ENCODE results near the gene GPR156. TPM values are rescaled to one million over a fixed set of nuclear protein-coding genes. Genes with fewer than 3 reads are reported as not detected.

GPR156 gene
- total and polyA plus RNA-seq, 10 of the 15 experiments (the other 5 are each of a cell fraction or from before 2014, with no cell fraction given) = 0.08 to 0.15 (median 0.11) TPM; not detected in 6

GRCh38 chr3:120161902-120162301, 123.1 kb downstream of the GPR156 start:
- RAD21 ChIA-PET (ENCODE audit: unreplicated experiment) = no interaction called here
- POLR2A ChIA-PET = no interaction called here
- in situ Hi-C loops (cut with MboI) = no loop called here
- no peaks in the 10 kb centered on the region for H3K36me3 ChIP-seq (ENCODE audit: control insufficient read depth in 2 of 2, insufficient read depth in 2 of 2, low read length in 1 of 2)
- WGBS (ENCODE audit: insufficient coverage, insufficient replicate concordance, low lambda C conversion rate, missing lambda C conversion rate) = 73% methylated on average over 3 of the region's 3 CpGs
- H3K27me3 ChIP-seq (replicated peaks in 1 of 2; ENCODE audit: control insufficient read depth in 2 of 2, insufficient read depth in 2 of 2, low read length in 1 of 2) = no peaks in the 10 kb centered on the region
- H3K4me3 ChIP-seq = no peak overlapping the region
- FAIRE-seq = no peak
- no peaks in the 10 kb centered on the region for H3K4me1 ChIP-seq (ENCODE audit: control insufficient read depth, insufficient read depth, low read length)
- intact Hi-C loops (cut with micrococcal nuclease; ENCODE audit: unreplicated experiment) = no loop called here
- ATAC-seq = no peak
- no peak overlapping the region for H2AFZ ChIP-seq (ENCODE audit: control insufficient read depth, low read depth, low read length)
- no peak overlapping the region for H3K4me2 ChIP-seq (ENCODE audit: control insufficient read depth, insufficient read depth)
- TF ChIP-seq SMARCA5 (IDR thresholded peaks at IDR 0.05) = no peak
- TF ChIP-seq, protein P1, sequence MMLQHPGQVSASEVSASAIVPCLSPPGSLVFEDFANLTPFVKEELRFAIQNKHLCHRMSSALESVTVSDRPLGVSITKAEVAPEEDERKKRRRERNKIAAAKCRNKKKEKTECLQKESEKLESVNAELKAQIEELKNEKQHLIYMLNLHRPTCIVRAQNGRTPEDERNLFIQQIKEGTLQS (IDR thresholded peaks at IDR 0.05; ENCODE audit: borderline replicate concordance, extremely low read depth, low read depth, low read length) = no peak
- no peak for TF ChIP-seq NBN (IDR thresholded peaks at IDR 0.05)
- no peak for TF ChIP-seq HDAC6 (IDR thresholded peaks at IDR 0.05; ENCODE audit: unreplicated experiment)
- no peak for TF ChIP-seq DPF2 (IDR thresholded peaks at IDR 0.05)
- no peak for TF ChIP-seq SREBF1 (IDR thresholded peaks at IDR 0.05; ENCODE audit: low read length)
- TF ChIP-seq, protein P2, sequence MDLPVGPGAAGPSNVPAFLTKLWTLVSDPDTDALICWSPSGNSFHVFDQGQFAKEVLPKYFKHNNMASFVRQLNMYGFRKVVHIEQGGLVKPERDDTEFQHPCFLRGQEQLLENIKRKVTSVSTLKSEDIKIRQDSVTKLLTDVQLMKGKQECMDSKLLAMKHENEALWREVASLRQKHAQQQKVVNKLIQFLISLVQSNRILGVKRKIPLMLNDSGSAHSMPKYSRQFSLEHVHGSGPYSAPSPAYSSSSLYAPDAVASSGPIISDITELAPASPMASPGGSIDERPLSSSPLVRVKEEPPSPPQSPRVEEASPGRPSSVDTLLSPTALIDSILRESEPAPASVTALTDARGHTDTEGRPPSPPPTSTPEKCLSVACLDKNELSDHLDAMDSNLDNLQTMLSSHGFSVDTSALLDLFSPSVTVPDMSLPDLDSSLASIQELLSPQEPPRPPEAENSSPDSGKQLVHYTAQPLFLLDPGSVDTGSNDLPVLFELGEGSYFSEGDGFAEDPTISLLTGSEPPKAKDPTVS (IDR thresholded peaks at IDR 0.05; ENCODE audit: low read depth, low read length) = no peak
- no peak for TF ChIP-seq MLLT1 (IDR thresholded peaks at IDR 0.05)
- TF ChIP-seq, protein P3, sequence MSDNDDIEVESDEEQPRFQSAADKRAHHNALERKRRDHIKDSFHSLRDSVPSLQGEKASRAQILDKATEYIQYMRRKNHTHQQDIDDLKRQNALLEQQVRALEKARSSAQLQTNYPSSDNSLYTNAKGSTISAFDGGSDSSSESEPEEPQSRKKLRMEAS (IDR thresholded peaks at IDR 0.05; ENCODE audit: low read depth, low read length) = no peak
- no peak for TF ChIP-seq CREM (IDR thresholded peaks at IDR 0.05; ENCODE audit: low read depth)
- TF ChIP-seq MXI1 (IDR thresholded peaks at IDR 0.05; ENCODE audit: low read depth, low read length) = no peak
- no peak for TF ChIP-seq HCFC1 (IDR thresholded peaks at IDR 0.05; ENCODE audit: low read length)
- TF ChIP-seq SIX5 (IDR thresholded peaks at IDR 0.05; ENCODE audit: low read depth, low read length, severe bottlenecking) = no peak
- TF ChIP-seq, protein P4, sequence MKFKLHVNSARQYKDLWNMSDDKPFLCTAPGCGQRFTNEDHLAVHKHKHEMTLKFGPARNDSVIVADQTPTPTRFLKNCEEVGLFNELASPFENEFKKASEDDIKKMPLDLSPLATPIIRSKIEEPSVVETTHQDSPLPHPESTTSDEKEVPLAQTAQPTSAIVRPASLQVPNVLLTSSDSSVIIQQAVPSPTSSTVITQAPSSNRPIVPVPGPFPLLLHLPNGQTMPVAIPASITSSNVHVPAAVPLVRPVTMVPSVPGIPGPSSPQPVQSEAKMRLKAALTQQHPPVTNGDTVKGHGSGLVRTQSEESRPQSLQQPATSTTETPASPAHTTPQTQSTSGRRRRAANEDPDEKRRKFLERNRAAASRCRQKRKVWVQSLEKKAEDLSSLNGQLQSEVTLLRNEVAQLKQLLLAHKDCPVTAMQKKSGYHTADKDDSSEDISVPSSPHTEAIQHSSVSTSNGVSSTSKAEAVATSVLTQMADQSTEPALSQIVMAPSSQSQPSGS (IDR thresholded peaks at IDR 0.05; ENCODE audit: low read length) = no peak
- no peak for TF ChIP-seq BCL11A (IDR thresholded peaks at IDR 0.05; ENCODE audit: low read depth, low read length)
- TF ChIP-seq ZNF384 (IDR thresholded peaks at IDR 0.05; ENCODE audit: borderline replicate concordance, low read depth, low read length) = no peak
- TF ChIP-seq GATAD2B (conservative IDR thresholded peaks at IDR 0.05; ENCODE audit: low read depth) = no peak
- TF ChIP-seq IRF3 (IDR thresholded peaks at IDR 0.05) = no peak
- no peaks in the 10 kb centered on the region for H3K9me3 ChIP-seq (replicated peaks; ENCODE audit: control insufficient read depth, insufficient read depth, low read length)
- DNase-seq (ENCODE audit: low read depth, low spot score) = no peak
- no peak overlapping the region for H3K27ac ChIP-seq (ENCODE audit: control insufficient read depth, insufficient read depth)
- H3K79me2 ChIP-seq (ENCODE audit: control insufficient read depth, insufficient read depth, low read length) = no peaks in the 10 kb centered on the region
- no peak overlapping the region for H3K9ac ChIP-seq (ENCODE audit: control insufficient read depth, insufficient read depth, low read length)
- no peaks in the 10 kb centered on the region for H4K20me1 ChIP-seq (ENCODE audit: control insufficient read depth, insufficient read depth)
- CTCF ChIA-PET = no interaction called here
- no TSS peak for BruUV-seq (replicated peaks)
- SMC1A ChIA-PET (ENCODE audit: uncharacterized antibody, unreplicated experiment) = no interaction called here

Data from GM12878 (cell line).